Measurements from ENCODE around the gene KRT33B. TPM values are rescaled to one million over a fixed set of nuclear protein-coding genes. Genes with fewer than 3 reads are reported as not detected.

Gene KRT33B
- total RNA-seq, 4 donors from 2014 or later: not detected

DNA sequence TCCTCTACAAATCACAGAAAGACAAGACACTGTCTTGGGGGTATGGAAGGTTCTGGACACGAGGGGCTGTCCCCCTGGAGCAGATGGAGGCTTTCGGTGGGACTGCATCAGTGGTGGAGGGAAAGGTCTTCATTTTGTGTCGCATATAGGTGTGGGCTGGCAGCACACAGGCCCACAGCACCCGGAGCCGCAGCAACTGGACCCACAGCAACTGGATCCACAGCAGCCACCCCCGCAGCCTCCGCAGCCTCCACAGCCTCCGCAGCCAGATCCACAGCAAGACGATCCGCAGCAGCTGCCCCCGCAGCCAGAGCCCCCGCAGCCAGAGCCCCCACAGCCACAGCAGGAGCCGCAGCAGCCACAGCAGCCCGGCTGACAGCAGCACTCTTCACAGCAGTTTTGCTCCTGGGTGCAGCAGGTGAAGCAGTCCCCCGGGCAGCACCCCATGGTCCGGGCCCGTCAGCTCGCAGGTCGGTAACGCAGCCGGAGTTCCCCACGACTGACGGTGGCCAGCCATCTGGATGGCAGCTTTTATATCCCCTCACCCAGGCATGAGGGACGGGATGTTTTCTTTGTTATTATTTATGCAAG lies 54.3 kb downstream of the KRT33B start, which contains the start of gene KRTAP17-1:
TSS of gene KRTAP17-1 (minus strand) at position 507 of the 591 bp plus-strand sequence. CDS start at position 447, 60 bp downstream.
- Histone ChIP-seq H3K4me1 (no peaks in the 10 kb centered on the region), H3K27ac (replicated peaks in 1 of 4) (no peak within 1 kb of the TSS), H3K36me3 (no peaks in the 10 kb centered on the region), H3K9me3 (peaks cover 0 to 11% (median 5%) of the 10 kb centered on the region in 4 donors), H3K4me3 (no peak within 1 kb of the TSS), H3K27me3 (peaks cover 0 to 26% (median 0%) of the 10 kb centered on the region in 4 donors)
- TF ChIP-seq EP300 (IDR thresholded peaks at IDR 0.05): no peak
- no peak for TF ChIP-seq POLR2AphosphoS5 (IDR thresholded peaks at IDR 0.05)
- TF ChIP-seq, protein P1, sequence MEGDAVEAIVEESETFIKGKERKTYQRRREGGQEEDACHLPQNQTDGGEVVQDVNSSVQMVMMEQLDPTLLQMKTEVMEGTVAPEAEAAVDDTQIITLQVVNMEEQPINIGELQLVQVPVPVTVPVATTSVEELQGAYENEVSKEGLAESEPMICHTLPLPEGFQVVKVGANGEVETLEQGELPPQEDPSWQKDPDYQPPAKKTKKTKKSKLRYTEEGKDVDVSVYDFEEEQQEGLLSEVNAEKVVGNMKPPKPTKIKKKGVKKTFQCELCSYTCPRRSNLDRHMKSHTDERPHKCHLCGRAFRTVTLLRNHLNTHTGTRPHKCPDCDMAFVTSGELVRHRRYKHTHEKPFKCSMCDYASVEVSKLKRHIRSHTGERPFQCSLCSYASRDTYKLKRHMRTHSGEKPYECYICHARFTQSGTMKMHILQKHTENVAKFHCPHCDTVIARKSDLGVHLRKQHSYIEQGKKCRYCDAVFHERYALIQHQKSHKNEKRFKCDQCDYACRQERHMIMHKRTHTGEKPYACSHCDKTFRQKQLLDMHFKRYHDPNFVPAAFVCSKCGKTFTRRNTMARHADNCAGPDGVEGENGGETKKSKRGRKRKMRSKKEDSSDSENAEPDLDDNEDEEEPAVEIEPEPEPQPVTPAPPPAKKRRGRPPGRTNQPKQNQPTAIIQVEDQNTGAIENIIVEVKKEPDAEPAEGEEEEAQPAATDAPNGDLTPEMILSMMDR (IDR thresholded peaks at IDR 0.05): no peak
- no peak for TF ChIP-seq POLR2A (IDR thresholded peaks at IDR 0.05; ENCODE audit: low read depth)
- WGBS: 79% methylated on average over 8 of the region's 24 CpGs
- no peak for DNase-seq (ENCODE audit: extremely low spot score)
- intact Hi-C loops (cut with DNase I): no loop called here

Other genes with a start within 250 kb of the KRT33B start
- gene KRTAP4-12, start 245.6 kb downstream of the KRT33B start, total RNA-seq: not detected
- gene KRTAP4-6, start 229.3 kb downstream of the KRT33B start, total RNA-seq: not detected
- not detected for gene KRTAP4-5, start 220.0 kb downstream of the KRT33B start, total RNA-seq
- not detected for gene KRTAP4-4, start 209.1 kb downstream of the KRT33B start, total RNA-seq
- not detected for gene KRTAP4-3, start 201.6 kb downstream of the KRT33B start, total RNA-seq
- gene KRTAP4-2, start 191.6 kb downstream of the KRT33B start, total RNA-seq: not detected
- gene KRTAP4-1, start 184.9 kb downstream of the KRT33B start, total RNA-seq: not detected
- gene KRTAP9-1, start 179.9 kb downstream of the KRT33B start, total RNA-seq: not detected
- not detected for gene KRTAP9-2, start 143.2 kb downstream of the KRT33B start, total RNA-seq
- gene KRTAP9-3, start 137.4 kb downstream of the KRT33B start, total RNA-seq: not detected
- gene KRTAP9-8, start 131.8 kb downstream of the KRT33B start, total RNA-seq: not detected
- not detected for gene KRTAP9-4, start 120.1 kb downstream of the KRT33B start, total RNA-seq
- gene KRTAP9-9, start 114.4 kb downstream of the KRT33B start, total RNA-seq: not detected
- gene KRTAP9-6, start 104.4 kb downstream of the KRT33B start, total RNA-seq: not detected
- gene KRTAP9-7, start 94.1 kb downstream of the KRT33B start, total RNA-seq: not detected
- not detected for gene KRTAP29-1, start 67.0 kb downstream of the KRT33B start, total RNA-seq
- gene KRTAP16-1, start 60.5 kb downstream of the KRT33B start, total RNA-seq: not detected
- not detected for gene KRTAP17-1, start 54.1 kb downstream of the KRT33B start, total RNA-seq
- gene KRT33A, start 19.0 kb downstream of the KRT33B start, total RNA-seq: not detected
- gene KRT34, start 12.5 kb upstream of the KRT33B start, total RNA-seq: not detected
- not detected for gene KRT31, start 27.8 kb upstream of the KRT33B start, total RNA-seq
- not detected for gene KRT37, start 54.8 kb upstream of the KRT33B start, total RNA-seq
- not detected for gene KRT38, start 71.2 kb upstream of the KRT33B start, total RNA-seq
- gene KRT32, start 97.6 kb upstream of the KRT33B start, total RNA-seq: not detected
- not detected for gene KRT35, start 111.3 kb upstream of the KRT33B start, total RNA-seq
- not detected for gene KRT36, start 120.1 kb upstream of the KRT33B start, total RNA-seq
- gene KRT13, start 135.8 kb upstream of the KRT33B start, total RNA-seq: 10 to 100 TPM in 1 of 4 donors, under 1 TPM in 2, not detected in 1; 0.39 to 23.3 (median 0.52) TPM
- 1 to 10 TPM in 1 of 4 donors, not detected in 3; 3.3 TPM for gene KRT15, start 149.1 kb upstream of the KRT33B start, total RNA-seq
- gene KRT19, start 158.5 kb upstream of the KRT33B start, total RNA-seq: 1 to 10 TPM; 2.1 to 5.7 (median 3.1) TPM
- gene KRT9, start 202.2 kb upstream of the KRT33B start, total RNA-seq: not detected
- gene KRT14, start 217.1 kb upstream of the KRT33B start, total RNA-seq: 1 to 10 TPM in 1 of 4 donors, not detected in 3; 2.9 TPM
- gene KRT16, start 243.0 kb upstream of the KRT33B start, total RNA-seq: 1 to 10 TPM in 1 of 4 donors, not detected in 3; 1.7 TPM

Measured in esophagus muscularis mucosa (tissue), 4 donors.